Measurements from ENCODE around the gene SLX4IP. TPM values are rescaled to one million over a fixed set of nuclear protein-coding genes. Genes with fewer than 3 reads are reported as not detected.

SLX4IP gene
- total RNA-seq, 1 experiment from 2014 or later, result 6.4 TPM

GRCh38 chr20:10641893-10642292 lies 206.8 kb downstream of the SLX4IP start:
- peaks cover 6% of the 10 kb centered on the region for H3F3A ChIP-seq (ENCODE audit: low read length, unreplicated experiment)
- no peak overlapping the region for H3K4me3 ChIP-seq (ENCODE audit: low read length)
- no peak overlapping the region for H2AFZ ChIP-seq (ENCODE audit: low read length)
- TF ChIP-seq CTCF (conservative IDR thresholded peaks at IDR 0.05; ENCODE audit: low read depth, low read length) (no peak), EZH2phosphoT487 (IDR thresholded peaks at IDR 0.05; ENCODE audit: borderline replicate concordance, low read length) (no peak), EZH2 (IDR thresholded peaks at IDR 0.05; ENCODE audit: low read length, unreplicated experiment) (no peak)
- H3K27ac ChIP-seq (ENCODE audit: low read length), result no peak overlapping the region
- H3K79me2 ChIP-seq (ENCODE audit: low read length), result peaks cover 4% of the 10 kb centered on the region; the same call in 1 of the 2 replicates
- H3K9me2 ChIP-seq (replicated peaks; ENCODE audit: low read length), result no peaks in the 10 kb centered on the region
- no TSS peak for BruUV-seq (replicated peaks)
- no peak overlapping the region for H3K4me2 ChIP-seq (ENCODE audit: low read length)
- CTCF ChIA-PET, result no interaction called here
- no peak overlapping the region for H3K9ac ChIP-seq (ENCODE audit: low read length)
- peaks cover 28% of the 10 kb centered on the region for H4K20me1 ChIP-seq (ENCODE audit: low read length)
- peaks cover 98% of the 10 kb centered on the region for H3K36me3 ChIP-seq (ENCODE audit: low read depth, low read length)
- no peak for DNase-seq
- POLR2A ChIA-PET (ENCODE audit: unreplicated experiment), result no interaction called here
- intact Hi-C loops (cut with micrococcal nuclease), result no loop called here
- ATAC-seq, result no peak
- H3K4me1 ChIP-seq (ENCODE audit: insufficient read depth, low read length), result no peaks in the 10 kb centered on the region
- no peaks in the 10 kb centered on the region for H3K27me3 ChIP-seq (ENCODE audit: low read length)
- H3K9me3 ChIP-seq (ENCODE audit: low read length), result no peaks in the 10 kb centered on the region

- DNase-seq, result no peak
- H3K36me3 ChIP-seq (ENCODE audit: low read depth, low read length), result peaks cover 98% of the 10 kb centered on the region
- no peaks in the 10 kb centered on the region for H3K27me3 ChIP-seq (ENCODE audit: low read length)
- H3K4me2 ChIP-seq (ENCODE audit: low read length), result no peak overlapping the region
- H3K79me2 ChIP-seq (ENCODE audit: low read length), result peaks cover 4% of the 10 kb centered on the region; the same call in 1 of the 2 replicates
- POLR2A ChIA-PET (ENCODE audit: unreplicated experiment), result no interaction called here
- CTCF ChIA-PET, result no interaction called here
- no peak for ATAC-seq
- no peak for TF ChIP-seq EZH2 (IDR thresholded peaks at IDR 0.05; ENCODE audit: low read length, unreplicated experiment)
- TF ChIP-seq EZH2phosphoT487 (IDR thresholded peaks at IDR 0.05; ENCODE audit: borderline replicate concordance, low read length), result no peak
- no peak for TF ChIP-seq CTCF (conservative IDR thresholded peaks at IDR 0.05; ENCODE audit: low read depth, low read length)
- peaks cover 6% of the 10 kb centered on the region for H3F3A ChIP-seq (ENCODE audit: low read length, unreplicated experiment)
- H3K27ac ChIP-seq (ENCODE audit: low read length), result no peak overlapping the region
- H3K9me2 ChIP-seq (replicated peaks; ENCODE audit: low read length), result no peaks in the 10 kb centered on the region
- no peaks in the 10 kb centered on the region for H3K9me3 ChIP-seq (ENCODE audit: low read length)
- no peak overlapping the region for H2AFZ ChIP-seq (ENCODE audit: low read length)
- H4K20me1 ChIP-seq (ENCODE audit: low read length), result peaks cover 28% of the 10 kb centered on the region
- no TSS peak for BruUV-seq (replicated peaks)
- H3K4me1 ChIP-seq (ENCODE audit: insufficient read depth, low read length), result no peaks in the 10 kb centered on the region
- H3K4me3 ChIP-seq (ENCODE audit: low read length), result no peak overlapping the region
- no peak overlapping the region for H3K9ac ChIP-seq (ENCODE audit: low read length)
- intact Hi-C loops (cut with micrococcal nuclease), result no loop called here
Observed at GRCh38 chr20:10642856-10643559, 207.9 kb downstream of the SLX4IP start.

GRCh38 chr20:10643560-10643873 lies 208.4 kb downstream of the SLX4IP start:
- Histone ChIP-seq H4K20me1 (ENCODE audit: low read length) (peaks cover 23% of the 10 kb centered on the region), H2AFZ (ENCODE audit: low read length) (no peak overlapping the region), H3K79me2 (ENCODE audit: low read length) (peaks cover 4% of the 10 kb centered on the region; the same call in 1 of the 2 replicates), H3F3A (ENCODE audit: low read length, unreplicated experiment) (peaks cover 9% of the 10 kb centered on the region), H3K9me3 (ENCODE audit: low read length) (no peaks in the 10 kb centered on the region), H3K4me3 (ENCODE audit: low read length) (no peak overlapping the region), H3K9me2 (replicated peaks; ENCODE audit: low read length) (no peaks in the 10 kb centered on the region), H3K9ac (ENCODE audit: low read length) (no peak overlapping the region), H3K36me3 (ENCODE audit: low read depth, low read length) (peaks cover 98% of the 10 kb centered on the region), H3K4me1 (ENCODE audit: insufficient read depth, low read length) (no peaks in the 10 kb centered on the region), H3K27me3 (ENCODE audit: low read length) (no peaks in the 10 kb centered on the region), H3K4me2 (ENCODE audit: low read length) (no peak overlapping the region), H3K27ac (ENCODE audit: low read length) (no peak overlapping the region)
- no TSS peak for BruUV-seq (replicated peaks)
- TF ChIP-seq CTCF (conservative IDR thresholded peaks at IDR 0.05; ENCODE audit: low read depth, low read length), result no peak
- no peak for TF ChIP-seq EZH2 (IDR thresholded peaks at IDR 0.05; ENCODE audit: low read length, unreplicated experiment)
- no peak for TF ChIP-seq EZH2phosphoT487 (IDR thresholded peaks at IDR 0.05; ENCODE audit: borderline replicate concordance, low read length)
- DNase-seq (no peak), ATAC-seq (no peak)
- ChIA-PET CTCF (no interaction called here), POLR2A (ENCODE audit: unreplicated experiment) (no interaction called here)
- intact Hi-C loops (cut with micrococcal nuclease), result no loop called here

Measured in PC-3 (cell line).